Measurements from ENCODE around the gene ARVCF.

The ARVCF gene

DNA sequence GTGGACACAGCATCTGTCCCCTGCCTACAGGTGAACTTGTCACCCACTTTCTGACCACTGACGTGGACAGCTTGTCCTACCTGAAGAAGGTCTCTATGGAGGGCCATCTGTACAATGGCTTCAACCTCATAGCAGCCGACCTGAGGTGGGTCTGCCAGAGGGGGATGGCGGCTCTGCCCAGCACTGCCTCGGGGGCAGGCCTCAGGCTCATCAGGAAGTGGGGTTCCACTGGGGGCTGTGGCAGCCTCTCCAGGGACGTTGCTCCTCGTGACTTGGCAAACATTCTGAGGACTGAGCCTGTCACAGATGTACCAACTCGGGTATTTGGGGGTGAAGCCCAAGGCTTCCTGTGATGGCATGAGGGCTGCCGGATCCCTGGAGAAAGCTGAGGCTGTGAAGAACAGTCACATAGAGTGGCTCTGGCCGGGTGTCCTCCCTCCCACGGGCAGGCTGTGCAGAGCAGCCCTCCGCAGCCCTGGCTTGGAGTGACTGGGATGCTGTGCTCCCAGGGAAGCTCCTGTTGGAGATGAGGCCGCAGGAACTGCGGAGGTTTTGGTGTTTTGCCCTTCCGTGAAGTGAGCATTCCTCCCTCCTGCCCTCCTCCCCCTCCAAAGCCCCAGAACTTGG is 36.9 kb upstream of the ARVCF start:
- H3K36me3 ChIP-seq (ENCODE audit: control insufficient read depth, insufficient read depth, low read length), result peaks cover 44% of the 10 kb centered on the region
- no peaks in the 10 kb centered on the region for H3K9me3 ChIP-seq (ENCODE audit: control insufficient read depth, low read length)
- DNase-seq, result no peak
- no peaks in the 10 kb centered on the region for H3K4me1 ChIP-seq (ENCODE audit: control insufficient read depth, insufficient read depth, low read length, poor library complexity, severe bottlenecking)
- no peak overlapping the region for H3K27ac ChIP-seq (ENCODE audit: insufficient read depth, low read length, poor library complexity, severe bottlenecking)
- H3K27me3 ChIP-seq (replicated peaks; ENCODE audit: control insufficient read depth, insufficient read depth, low read length, poor library complexity, severe bottlenecking), result no peaks in the 10 kb centered on the region
- H3K4me3 ChIP-seq (ENCODE audit: insufficient read depth, low read depth, low read length, poor library complexity, severe bottlenecking), result no peak overlapping the region

- Histone ChIP-seq H3K4me3 (ENCODE audit: insufficient read depth, low read depth, low read length, poor library complexity, severe bottlenecking) (no peak overlapping the region), H3K9me3 (ENCODE audit: control insufficient read depth, low read length) (no peaks in the 10 kb centered on the region), H3K27ac (ENCODE audit: insufficient read depth, low read length, poor library complexity, severe bottlenecking) (no peak overlapping the region), H3K4me1 (ENCODE audit: control insufficient read depth, insufficient read depth, low read length, poor library complexity, severe bottlenecking) (no peaks in the 10 kb centered on the region), H3K27me3 (replicated peaks; ENCODE audit: control insufficient read depth, insufficient read depth, low read length, poor library complexity, severe bottlenecking) (no peaks in the 10 kb centered on the region), H3K36me3 (ENCODE audit: control insufficient read depth, insufficient read depth, low read length) (peaks cover 44% of the 10 kb centered on the region)
- no peak for DNase-seq
These were observed 36.0 kb upstream of the ARVCF start for GRCh38 chr22:20052309-20053259.

- Histone ChIP-seq H3K4me3 (ENCODE audit: insufficient read depth, low read depth, low read length, poor library complexity, severe bottlenecking) (no peak overlapping the region), H3K36me3 (ENCODE audit: control insufficient read depth, insufficient read depth, low read length) (peaks cover 47% of the 10 kb centered on the region), H3K27me3 (replicated peaks; ENCODE audit: control insufficient read depth, insufficient read depth, low read length, poor library complexity, severe bottlenecking) (no peaks in the 10 kb centered on the region)
These were observed 35.3 kb upstream of the ARVCF start for GRCh38 chr22:20051927-20052308.

GRCh38 chr22:20046730-20047129 is 30.1 kb upstream of the ARVCF start:
- no peak for DNase-seq
- Histone ChIP-seq H3K4me3 (ENCODE audit: insufficient read depth, low read depth, low read length, poor library complexity, severe bottlenecking) (no peak overlapping the region), H3K9me3 (ENCODE audit: control insufficient read depth, low read length) (no peaks in the 10 kb centered on the region), H3K27me3 (replicated peaks; ENCODE audit: control insufficient read depth, insufficient read depth, low read length, poor library complexity, severe bottlenecking) (no peaks in the 10 kb centered on the region), H3K27ac (ENCODE audit: insufficient read depth, low read length, poor library complexity, severe bottlenecking) (no peak overlapping the region), H3K4me1 (ENCODE audit: control insufficient read depth, insufficient read depth, low read length, poor library complexity, severe bottlenecking) (no peaks in the 10 kb centered on the region), H3K36me3 (ENCODE audit: control insufficient read depth, insufficient read depth, low read length) (peaks cover 38% of the 10 kb centered on the region)

More at GRCh38 chr22:20051927-20052308, 35.3 kb upstream of the ARVCF start:
- DNase-seq, result no peak
- Histone ChIP-seq H3K27ac (ENCODE audit: insufficient read depth, low read length, poor library complexity, severe bottlenecking) (no peak overlapping the region), H3K4me1 (ENCODE audit: control insufficient read depth, insufficient read depth, low read length, poor library complexity, severe bottlenecking) (no peaks in the 10 kb centered on the region), H3K9me3 (ENCODE audit: control insufficient read depth, low read length) (no peaks in the 10 kb centered on the region)

- Histone ChIP-seq H3K4me1 (ENCODE audit: control insufficient read depth, insufficient read depth, low read length, poor library complexity, severe bottlenecking) (no peaks in the 10 kb centered on the region), H3K4me3 (ENCODE audit: insufficient read depth, low read depth, low read length, poor library complexity, severe bottlenecking) (no peak overlapping the region), H3K27me3 (replicated peaks; ENCODE audit: control insufficient read depth, insufficient read depth, low read length, poor library complexity, severe bottlenecking) (no peaks in the 10 kb centered on the region), H3K27ac (ENCODE audit: insufficient read depth, low read length, poor library complexity, severe bottlenecking) (no peak overlapping the region), H3K36me3 (ENCODE audit: control insufficient read depth, insufficient read depth, low read length) (peaks cover 44% of the 10 kb centered on the region), H3K9me3 (ENCODE audit: control insufficient read depth, low read length) (no peaks in the 10 kb centered on the region)
- DNase-seq, result no peak
These were observed 28.0 kb upstream of the ARVCF start for GRCh38 chr22:20044495-20045151.

- no peaks in the 10 kb centered on the region for H3K27me3 ChIP-seq (replicated peaks; ENCODE audit: control insufficient read depth, insufficient read depth, low read length, poor library complexity, severe bottlenecking)
- no peaks in the 10 kb centered on the region for H3K4me1 ChIP-seq (ENCODE audit: control insufficient read depth, insufficient read depth, low read length, poor library complexity, severe bottlenecking)
- H3K27ac ChIP-seq (ENCODE audit: insufficient read depth, low read length, poor library complexity, severe bottlenecking), result no peak overlapping the region
- H3K9me3 ChIP-seq (ENCODE audit: control insufficient read depth, low read length), result no peaks in the 10 kb centered on the region
- DNase-seq, result no peak
- H3K36me3 ChIP-seq (ENCODE audit: control insufficient read depth, insufficient read depth, low read length), result peaks cover 44% of the 10 kb centered on the region
- H3K4me3 ChIP-seq (ENCODE audit: insufficient read depth, low read depth, low read length, poor library complexity, severe bottlenecking), result no peak overlapping the region
These were observed 27.3 kb upstream of the ARVCF start for GRCh38 chr22:20043997-20044342.

DNA sequence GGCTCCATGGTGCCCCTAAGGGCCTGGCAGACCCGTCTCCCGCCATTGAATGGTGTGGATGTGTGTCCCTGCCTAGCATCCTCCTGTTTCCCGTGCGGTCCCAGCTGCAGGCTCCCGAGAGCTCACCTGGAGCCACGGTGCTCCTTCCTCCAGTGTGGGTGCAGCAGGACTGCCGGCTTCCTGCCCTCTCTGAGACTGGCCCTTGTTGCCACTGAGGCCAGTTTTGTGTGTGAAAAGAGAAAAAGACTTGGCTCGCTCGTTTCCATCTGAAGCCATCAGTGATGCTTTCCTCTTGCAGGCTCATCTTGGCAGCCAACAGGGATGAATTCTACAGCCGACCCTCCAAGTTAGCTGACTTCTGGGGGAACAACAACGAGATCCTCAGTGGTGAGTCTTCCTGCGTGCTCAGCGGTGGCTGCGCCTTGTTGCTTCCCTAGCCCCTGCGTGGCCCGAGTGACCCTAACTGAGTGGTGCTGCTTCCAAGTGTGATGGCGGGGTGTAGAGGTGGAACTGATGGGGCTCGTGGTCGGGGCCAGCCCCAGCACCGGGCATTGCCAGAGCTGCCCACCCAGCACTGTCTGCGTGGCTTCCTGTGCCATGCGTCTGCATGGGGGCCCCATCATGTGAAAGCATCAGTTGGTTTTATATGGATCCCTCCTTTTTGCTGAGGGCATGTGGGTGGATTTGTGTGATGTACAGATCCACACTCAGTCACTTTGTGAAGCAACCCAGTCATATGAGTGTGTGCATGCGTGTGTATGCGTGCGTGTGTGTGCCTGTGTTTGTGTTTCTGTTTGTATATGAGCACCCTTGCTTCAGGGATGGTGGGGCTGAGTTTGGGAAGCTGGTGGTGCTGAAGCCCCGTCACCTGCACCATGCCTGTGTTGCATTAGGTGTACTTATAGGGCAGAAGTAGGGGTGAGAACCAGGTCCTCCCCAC is 26.7 kb upstream of the ARVCF start:
- Histone ChIP-seq H3K9me3 (ENCODE audit: control insufficient read depth, low read length) (no peaks in the 10 kb centered on the region), H3K36me3 (ENCODE audit: control insufficient read depth, insufficient read depth, low read length) (peaks cover 45% of the 10 kb centered on the region)
- no peak for DNase-seq

DNA sequence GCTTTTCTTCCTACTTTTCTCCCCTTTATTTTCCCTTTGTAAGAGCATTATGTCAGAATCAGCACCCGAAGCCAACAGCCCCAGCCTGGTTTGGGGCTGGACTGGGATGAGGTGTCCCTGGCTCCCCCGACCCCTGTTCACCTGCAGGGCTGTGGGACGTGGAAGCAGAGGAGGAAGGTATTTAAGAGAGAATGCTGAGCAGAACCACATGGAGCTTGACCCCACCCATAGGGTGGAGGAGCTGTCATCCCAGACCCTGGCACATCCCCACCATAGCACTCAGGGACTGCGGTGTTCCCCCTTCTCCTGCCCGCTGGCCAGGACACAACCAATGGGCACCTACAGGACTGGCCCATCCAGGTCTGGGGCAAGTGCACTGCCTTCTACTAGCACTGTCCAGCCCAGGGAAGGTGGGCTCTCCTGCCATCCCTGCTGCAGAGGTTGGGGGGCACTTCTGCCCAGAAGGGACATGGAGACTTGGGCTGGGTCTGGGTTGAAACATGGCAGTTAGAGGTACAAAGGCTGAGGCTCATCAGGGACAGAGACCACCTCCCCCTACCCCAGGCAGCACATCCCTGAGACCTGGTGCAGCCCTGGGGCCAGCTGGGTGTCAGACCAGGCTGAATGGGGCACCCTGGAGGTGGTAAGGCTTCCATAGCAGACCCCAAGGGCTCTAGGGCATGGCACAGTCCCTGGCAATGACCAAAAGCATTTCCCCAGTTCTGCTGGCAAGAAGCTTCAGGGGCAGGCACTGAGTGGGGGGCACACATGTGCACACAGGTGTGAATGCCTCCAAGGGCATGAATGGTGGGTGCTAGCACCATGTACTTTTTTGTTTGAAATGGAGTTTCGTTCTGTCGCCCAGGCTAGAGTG is 23.9 kb upstream of the ARVCF start:
- Histone ChIP-seq H3K27me3 (replicated peaks; ENCODE audit: control insufficient read depth, insufficient read depth, low read length, poor library complexity, severe bottlenecking) (no peaks in the 10 kb centered on the region), H3K9me3 (ENCODE audit: control insufficient read depth, low read length) (no peaks in the 10 kb centered on the region), H3K27ac (ENCODE audit: insufficient read depth, low read length, poor library complexity, severe bottlenecking) (no peak overlapping the region), H3K36me3 (ENCODE audit: control insufficient read depth, insufficient read depth, low read length) (peaks cover 44% of the 10 kb centered on the region), H3K4me1 (ENCODE audit: control insufficient read depth, insufficient read depth, low read length, poor library complexity, severe bottlenecking) (no peaks in the 10 kb centered on the region), H3K4me3 (ENCODE audit: insufficient read depth, low read depth, low read length, poor library complexity, severe bottlenecking) (no peak overlapping the region)
- no peak for DNase-seq

More for the DNA sequence above, 26.7 kb upstream of the ARVCF start:
- no peaks in the 10 kb centered on the region for H3K27me3 ChIP-seq (replicated peaks; ENCODE audit: control insufficient read depth, insufficient read depth, low read length, poor library complexity, severe bottlenecking)
- H3K4me1 ChIP-seq (ENCODE audit: control insufficient read depth, insufficient read depth, low read length, poor library complexity, severe bottlenecking), result no peaks in the 10 kb centered on the region
- no peak overlapping the region for H3K4me3 ChIP-seq (ENCODE audit: insufficient read depth, low read depth, low read length, poor library complexity, severe bottlenecking)
- H3K27ac ChIP-seq (ENCODE audit: insufficient read depth, low read length, poor library complexity, severe bottlenecking), result no peak overlapping the region

All from effector memory CD4-positive, alpha-beta T cell (primary cell).